PC-3 (cell line): ENCODE results near the gene URB2.

Experiments used
- EZH2 ChIP-seq: fragments of 300-600 bp; sonication (generic); IDR thresholded peaks from one replicate; pipeline ENCODE4 v1.6.1; 2017; ENCODE audit warnings: antibody characterized with exemption, mild to moderate bottlenecking, low read length; ENCODE audit not compliant: unreplicated experiment
- EZH2phosphoT487 ChIP-seq: fragments of 300-600 bp; sonication (generic); IDR thresholded peaks from 2 replicates; pipeline ENCODE4 v1.6.1; 2018; ENCODE audit warnings: mild to moderate bottlenecking, antibody characterized with exemption, low read length, borderline replicate concordance
- TF ChIP-seq, protein P1 (sequence below): fragments of 300-600 bp; sonication (generic); conservative IDR thresholded peaks from 2 replicates; pipeline ENCODE4 v1.5.1; 2017; ENCODE audit warnings: antibody characterized with exemption, low read depth, mild to moderate bottlenecking, low read length

DNA sequence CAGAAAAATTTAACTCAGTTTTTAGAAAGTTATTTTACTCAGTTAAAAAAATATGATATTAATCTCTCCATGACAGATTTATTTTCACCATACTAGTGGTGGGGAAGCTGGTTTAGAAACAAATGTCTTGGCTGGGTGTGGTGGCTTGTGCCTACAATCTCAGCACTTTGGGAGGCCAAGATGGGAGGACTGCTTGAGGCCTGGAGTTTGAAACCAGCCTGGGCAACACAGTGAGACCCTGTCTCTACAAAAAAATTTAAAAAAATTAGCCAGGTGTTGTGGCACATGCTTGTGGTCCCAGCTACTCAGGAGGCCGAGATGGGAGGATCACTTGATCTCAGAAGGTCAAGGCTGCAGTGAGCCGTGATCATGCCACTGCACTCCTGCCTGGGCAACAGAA lies 17.5 kb upstream of the URB2 start:
- TF ChIP-seq, protein P1, sequence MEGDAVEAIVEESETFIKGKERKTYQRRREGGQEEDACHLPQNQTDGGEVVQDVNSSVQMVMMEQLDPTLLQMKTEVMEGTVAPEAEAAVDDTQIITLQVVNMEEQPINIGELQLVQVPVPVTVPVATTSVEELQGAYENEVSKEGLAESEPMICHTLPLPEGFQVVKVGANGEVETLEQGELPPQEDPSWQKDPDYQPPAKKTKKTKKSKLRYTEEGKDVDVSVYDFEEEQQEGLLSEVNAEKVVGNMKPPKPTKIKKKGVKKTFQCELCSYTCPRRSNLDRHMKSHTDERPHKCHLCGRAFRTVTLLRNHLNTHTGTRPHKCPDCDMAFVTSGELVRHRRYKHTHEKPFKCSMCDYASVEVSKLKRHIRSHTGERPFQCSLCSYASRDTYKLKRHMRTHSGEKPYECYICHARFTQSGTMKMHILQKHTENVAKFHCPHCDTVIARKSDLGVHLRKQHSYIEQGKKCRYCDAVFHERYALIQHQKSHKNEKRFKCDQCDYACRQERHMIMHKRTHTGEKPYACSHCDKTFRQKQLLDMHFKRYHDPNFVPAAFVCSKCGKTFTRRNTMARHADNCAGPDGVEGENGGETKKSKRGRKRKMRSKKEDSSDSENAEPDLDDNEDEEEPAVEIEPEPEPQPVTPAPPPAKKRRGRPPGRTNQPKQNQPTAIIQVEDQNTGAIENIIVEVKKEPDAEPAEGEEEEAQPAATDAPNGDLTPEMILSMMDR, result no peak
- TF ChIP-seq EZH2 (no peak), EZH2phosphoT487 (no peak)
